ENCODE results near the gene KCTD19.

KCTD19 gene

DNA sequence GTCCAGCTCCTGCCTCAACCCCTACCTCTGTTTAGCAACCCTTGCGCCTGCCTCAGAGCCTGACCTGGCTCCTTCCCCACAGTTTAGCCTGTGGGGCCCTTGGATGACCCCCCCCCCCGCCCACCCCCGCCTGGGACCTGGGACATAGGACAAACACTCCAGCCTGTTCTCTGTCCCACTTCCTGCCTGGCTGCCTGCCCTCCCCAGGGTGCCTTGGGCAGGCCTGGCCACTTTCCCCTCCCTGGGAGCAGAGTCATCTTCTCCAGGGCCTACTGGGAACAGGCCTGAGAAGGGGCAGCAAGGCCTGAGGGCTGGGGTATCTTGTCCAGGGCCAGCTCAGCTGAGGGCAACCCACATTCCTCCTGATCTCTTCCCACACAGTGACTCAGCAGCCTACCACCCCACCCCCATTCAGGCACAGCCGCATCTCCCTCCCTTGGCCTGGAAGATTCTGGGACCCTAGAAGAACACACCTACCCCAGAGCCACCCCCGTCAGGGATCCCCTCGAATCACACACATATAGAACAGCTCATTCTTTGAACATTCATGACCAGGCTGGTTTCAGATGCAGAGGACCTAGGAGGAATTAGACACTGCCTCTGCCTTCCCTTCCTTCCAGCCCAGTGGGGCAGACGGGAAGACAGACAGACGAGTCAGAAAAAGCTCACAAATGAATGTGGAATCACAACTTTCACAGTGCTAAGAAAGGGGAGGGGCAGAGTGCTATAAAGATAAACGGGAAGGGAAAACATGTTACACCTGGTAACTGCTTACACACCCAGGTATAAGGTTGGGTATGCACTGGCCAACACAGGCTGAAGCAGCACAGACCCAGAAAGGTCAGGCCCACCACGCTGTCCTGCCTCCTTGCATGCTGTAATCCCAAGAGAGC is 85.3 kb downstream of the KCTD19 start:
- no peak for DNase-seq

DNA sequence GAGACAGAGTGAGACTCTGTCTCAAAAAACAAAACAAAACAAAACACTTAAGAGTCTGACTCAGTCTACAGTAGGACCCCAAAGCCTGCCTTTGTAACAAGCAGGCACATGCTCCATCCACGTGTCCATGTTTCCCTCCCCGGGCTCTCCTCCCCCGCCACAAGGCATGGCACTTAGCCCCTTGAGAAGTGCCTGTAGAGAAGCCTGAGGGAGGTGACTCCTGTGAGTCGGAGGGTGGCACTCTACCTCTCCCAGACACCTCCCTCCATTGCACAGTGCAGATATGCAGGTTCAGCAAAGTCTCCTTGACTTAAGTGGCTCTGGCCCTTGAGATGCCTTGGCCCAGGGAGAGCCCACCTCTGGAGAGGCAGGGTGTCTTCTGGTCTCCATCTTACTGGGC is 86.0 kb downstream of the KCTD19 start:
- no peak for DNase-seq
